ENCODE measurements around the gene CD84. TPM values are rescaled to one million over a fixed set of nuclear protein-coding genes. Genes with fewer than 3 reads are reported as not detected.

Gene CD84
- total RNA-seq, 6 experiments from 2014 or later, result 2.4 to 11.1 (median 3.4) TPM

GRCh38 chr1:160580221-160580812, 1.0 kb upstream of the CD84 start:
- TF ChIP-seq POLR2A (IDR thresholded peaks at IDR 0.05), result no peak
- TF ChIP-seq, protein P1, sequence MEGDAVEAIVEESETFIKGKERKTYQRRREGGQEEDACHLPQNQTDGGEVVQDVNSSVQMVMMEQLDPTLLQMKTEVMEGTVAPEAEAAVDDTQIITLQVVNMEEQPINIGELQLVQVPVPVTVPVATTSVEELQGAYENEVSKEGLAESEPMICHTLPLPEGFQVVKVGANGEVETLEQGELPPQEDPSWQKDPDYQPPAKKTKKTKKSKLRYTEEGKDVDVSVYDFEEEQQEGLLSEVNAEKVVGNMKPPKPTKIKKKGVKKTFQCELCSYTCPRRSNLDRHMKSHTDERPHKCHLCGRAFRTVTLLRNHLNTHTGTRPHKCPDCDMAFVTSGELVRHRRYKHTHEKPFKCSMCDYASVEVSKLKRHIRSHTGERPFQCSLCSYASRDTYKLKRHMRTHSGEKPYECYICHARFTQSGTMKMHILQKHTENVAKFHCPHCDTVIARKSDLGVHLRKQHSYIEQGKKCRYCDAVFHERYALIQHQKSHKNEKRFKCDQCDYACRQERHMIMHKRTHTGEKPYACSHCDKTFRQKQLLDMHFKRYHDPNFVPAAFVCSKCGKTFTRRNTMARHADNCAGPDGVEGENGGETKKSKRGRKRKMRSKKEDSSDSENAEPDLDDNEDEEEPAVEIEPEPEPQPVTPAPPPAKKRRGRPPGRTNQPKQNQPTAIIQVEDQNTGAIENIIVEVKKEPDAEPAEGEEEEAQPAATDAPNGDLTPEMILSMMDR (IDR thresholded peaks at IDR 0.05), result no peak
- 29% methylated on average over 1 of the region's 1 CpG for WGBS (ENCODE audit: insufficient coverage, low coverage, low lambda C conversion rate, missing lambda C conversion rate)

DNA sequence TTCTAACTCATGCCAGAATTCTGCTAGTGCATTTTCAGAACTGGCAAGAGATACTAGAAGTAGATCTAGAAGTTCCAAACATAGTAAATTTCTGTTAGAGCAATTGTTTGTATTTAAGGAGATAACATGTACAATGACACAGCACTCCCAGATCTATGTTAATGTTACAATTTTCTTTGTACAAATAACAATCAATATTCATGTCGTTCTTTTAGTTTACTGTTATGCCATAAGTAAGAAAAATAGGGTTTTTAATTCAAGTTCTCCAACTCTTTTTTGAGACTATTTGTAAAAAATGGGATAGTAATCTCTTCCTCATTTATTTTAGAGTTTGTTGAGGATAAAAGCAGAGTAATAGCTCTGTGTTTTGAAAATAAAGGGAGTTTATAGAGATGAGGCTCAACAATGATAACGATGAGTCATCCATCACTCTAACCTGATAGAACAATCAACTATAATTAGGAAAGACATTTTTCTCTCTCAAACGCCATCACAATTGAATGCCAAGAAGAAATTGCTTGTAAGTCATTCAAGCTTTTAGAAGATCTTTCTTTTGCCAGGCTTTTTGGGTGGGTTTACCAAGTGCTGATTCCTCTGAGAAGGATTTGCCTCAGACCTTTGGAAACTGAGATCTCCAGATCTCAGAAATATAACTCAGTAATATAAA, 638 bp downstream of the CD84 start:
- no peaks in the 10 kb centered on the region for H3K9me3 ChIP-seq
- ATAC-seq (no peak), DNase-seq (no peak)
- intact Hi-C loops (cut with DNase I), result no loop called here
- TF ChIP-seq, protein P1 (IDR thresholded peaks at IDR 0.05), result no peak
- TF ChIP-seq POLR2A (IDR thresholded peaks at IDR 0.05), result no peak
- H3K36me3 ChIP-seq, result no peaks in the 10 kb centered on the region
- peak overlapping the region; percentile 12 to 61 (median 18) for H3K27ac ChIP-seq
- no peaks in the 10 kb centered on the region for H3K4me1 ChIP-seq
- no peaks in the 10 kb centered on the region for H3K27me3 ChIP-seq
- WGBS (ENCODE audit: insufficient coverage, low coverage, low lambda C conversion rate, missing lambda C conversion rate), result 26% methylated on average over 3 of the region's 3 CpGs
- H3K4me3 ChIP-seq, result peak overlapping the region; percentile 2 to 18 (median 10)

More at GRCh38 chr1:160580221-160580812, 1.0 kb upstream of the CD84 start:
- Histone ChIP-seq H3K9me3 (no peaks in the 10 kb centered on the region), H3K36me3 (no peaks in the 10 kb centered on the region), H3K27ac (no peak overlapping the region), H3K27me3 (no peaks in the 10 kb centered on the region), H3K4me1 (peaks cover 0 to 8% (median 3%) of the 10 kb centered on the region in 4 donors), H3K4me3 (no peak overlapping the region)
- intact Hi-C loops (cut with DNase I), result no loop called here
- ATAC-seq, result peak in 1 of 4 donors; percentile 17
- DNase-seq, result no peak

DNA sequence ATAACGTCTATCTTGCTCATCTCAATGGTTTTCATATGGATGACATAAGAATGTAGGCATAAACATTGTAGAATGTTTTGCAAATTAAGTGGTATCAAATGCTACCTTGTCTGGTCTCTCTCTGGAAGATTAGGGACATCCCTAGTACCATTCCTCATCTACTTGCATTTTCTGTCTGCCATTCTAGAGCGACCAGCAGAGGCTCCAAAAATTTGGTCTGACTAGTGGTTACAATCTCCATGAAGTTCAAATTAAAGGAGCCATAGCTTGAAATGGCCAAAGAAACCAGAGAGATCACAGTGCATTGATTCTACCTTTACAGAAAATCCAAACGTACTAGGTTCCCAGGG, 1.1 kb downstream of the CD84 start:
- no peaks in the 10 kb centered on the region for H3K4me1 ChIP-seq
- H3K36me3 ChIP-seq, result no peaks in the 10 kb centered on the region
- peak overlapping the region in 2 of 3 donors; percentile 2 to 18 for H3K4me3 ChIP-seq
- intact Hi-C loops (cut with DNase I), result no loop called here
- no peak for DNase-seq
- H3K9me3 ChIP-seq, result no peaks in the 10 kb centered on the region
- no peak for TF ChIP-seq POLR2A (IDR thresholded peaks at IDR 0.05)
- TF ChIP-seq, protein P1 (IDR thresholded peaks at IDR 0.05), result no peak
- H3K27ac ChIP-seq, result peak overlapping the region in 1 of 3 donors; percentile 16
- H3K27me3 ChIP-seq, result no peaks in the 10 kb centered on the region
- WGBS (ENCODE audit: insufficient coverage, low coverage, low lambda C conversion rate, missing lambda C conversion rate), result 29% methylated on average over 3 of the region's 3 CpGs
- ATAC-seq, result no peak

DNA sequence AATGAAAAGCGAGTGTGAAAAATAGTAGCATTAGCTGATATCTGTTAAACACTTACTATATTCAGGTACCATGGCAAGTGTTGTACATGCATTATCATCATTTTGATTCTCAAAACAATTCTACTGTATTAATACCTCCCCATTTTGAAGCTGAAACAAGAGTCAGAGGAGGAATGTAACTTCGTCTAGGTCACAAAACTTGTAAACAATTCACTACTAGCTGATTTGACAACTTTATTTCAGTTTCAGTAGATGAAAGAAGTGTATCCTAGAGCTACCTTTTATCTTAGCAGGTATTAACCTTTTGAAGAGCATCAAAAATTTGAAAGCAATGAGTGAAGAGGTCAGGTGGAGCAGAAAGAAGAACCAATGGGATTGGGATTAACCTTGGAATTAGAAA, 1.6 kb downstream of the CD84 start:
- DNase-seq (no peak), ATAC-seq (no peak)
- Histone ChIP-seq H3K36me3 (no peaks in the 10 kb centered on the region), H3K4me3 (no peak overlapping the region), H3K27ac (peak overlapping the region in 1 of 3 donors; percentile 16), H3K9me3 (no peaks in the 10 kb centered on the region), H3K4me1 (no peaks in the 10 kb centered on the region), H3K27me3 (no peaks in the 10 kb centered on the region)
- 34% methylated on average over 2 of the region's 2 CpGs for WGBS (ENCODE audit: insufficient coverage, low coverage, low lambda C conversion rate, missing lambda C conversion rate)
- no peak for TF ChIP-seq POLR2A (IDR thresholded peaks at IDR 0.05)
- TF ChIP-seq, protein P1 (IDR thresholded peaks at IDR 0.05), result no peak
- intact Hi-C loops (cut with DNase I), result no loop called here

Measured in right lobe of liver (tissue), 6 donors.